ENCODE results near the gene EDIL3. TPM values are rescaled to one million over a fixed set of nuclear protein-coding genes. Genes with fewer than 3 reads are reported as not detected.
A peak's percentile ranks its signal among the peaks of the same experiment; 100 is the strongest.

Gene EDIL3
- total and polyA plus RNA-seq, 2 of the 13 experiments (the other 11 are each of a cell fraction or from before 2014, with no cell fraction given): 0.01 TPM; not detected in 1

DNA sequence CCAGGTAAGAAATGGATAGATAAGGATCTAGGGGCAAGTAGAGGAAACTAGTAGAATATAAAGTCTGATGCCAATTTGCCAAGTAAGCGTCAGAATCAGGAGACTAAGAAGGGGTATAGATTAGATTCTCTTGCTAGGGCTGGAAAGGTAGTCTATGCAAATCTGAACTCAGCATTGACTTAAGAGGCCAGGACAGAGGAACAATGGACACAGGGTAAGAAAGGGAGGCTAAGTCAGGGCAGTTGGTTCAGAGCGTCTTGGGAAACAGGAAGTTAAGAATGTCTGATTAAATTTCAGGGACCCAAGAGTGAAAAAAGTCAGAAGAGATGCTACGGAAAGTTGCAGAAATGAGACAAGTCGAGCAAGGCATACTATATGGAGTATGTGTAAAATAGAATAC is 400.8 kb downstream of the EDIL3 start:
- Histone ChIP-seq H3K27me3 (ENCODE audit: control insufficient read depth in 1 of 2, insufficient read depth in 2 of 2, low read length in 2 of 2) (no peaks in the 10 kb centered on the region), H3K27ac (ENCODE audit: extremely low read length, insufficient read depth, low read length) (no peak overlapping the region), H3K9me3 (ENCODE audit: low read length) (no peaks in the 10 kb centered on the region), H4K20me1 (ENCODE audit: insufficient read depth, low read length) (no peaks in the 10 kb centered on the region), H3K4me3 (replicated peaks in 1 of 3; ENCODE audit: insufficient read depth in 1 of 3, low read depth in 2 of 3, low read length in 3 of 3) (no peak overlapping the region), H3K36me3 (replicated peaks in 1 of 2; ENCODE audit: control insufficient read depth in 1 of 2, insufficient read depth in 2 of 2, low read length in 2 of 2) (no peaks in the 10 kb centered on the region), H3K4me2 (ENCODE audit: low read depth, low read length) (no peak overlapping the region), H3K79me2 (ENCODE audit: insufficient read depth, low read length) (no peaks in the 10 kb centered on the region), H2AFZ (ENCODE audit: low read length) (no peak overlapping the region), H3K4me1 (ENCODE audit: insufficient read depth, low read length) (no peaks in the 10 kb centered on the region), H3K9ac (ENCODE audit: insufficient read depth, low read depth, low read length) (no peak overlapping the region)
- ATAC-seq (no peak), FAIRE-seq (no peak), DNase-seq (ENCODE audit: low spot score) (no peak)
- no TSS peak for BruUV-seq (replicated peaks)
- WGBS (ENCODE audit: low lambda C conversion rate): 4% methylated on average over 4 of the region's 4 CpGs
- in situ Hi-C loops (cut with HindIII; ENCODE audit: extremely low pct_ligation_motif_present, low pct_unique_long_range_greater_than_20kb) (no loop called here), intact Hi-C loops (cut with micrococcal nuclease; ENCODE audit: unreplicated experiment) (no loop called here)
- CTCF ChIA-PET (ENCODE audit: low intra/inter-chr PET ratio, low total read pairs): no interaction called here
- no peak for TF ChIP-seq ZNF251 (CRISPR knock-in tag; IDR thresholded peaks at IDR 0.05)
- TF ChIP-seq, protein P1, sequence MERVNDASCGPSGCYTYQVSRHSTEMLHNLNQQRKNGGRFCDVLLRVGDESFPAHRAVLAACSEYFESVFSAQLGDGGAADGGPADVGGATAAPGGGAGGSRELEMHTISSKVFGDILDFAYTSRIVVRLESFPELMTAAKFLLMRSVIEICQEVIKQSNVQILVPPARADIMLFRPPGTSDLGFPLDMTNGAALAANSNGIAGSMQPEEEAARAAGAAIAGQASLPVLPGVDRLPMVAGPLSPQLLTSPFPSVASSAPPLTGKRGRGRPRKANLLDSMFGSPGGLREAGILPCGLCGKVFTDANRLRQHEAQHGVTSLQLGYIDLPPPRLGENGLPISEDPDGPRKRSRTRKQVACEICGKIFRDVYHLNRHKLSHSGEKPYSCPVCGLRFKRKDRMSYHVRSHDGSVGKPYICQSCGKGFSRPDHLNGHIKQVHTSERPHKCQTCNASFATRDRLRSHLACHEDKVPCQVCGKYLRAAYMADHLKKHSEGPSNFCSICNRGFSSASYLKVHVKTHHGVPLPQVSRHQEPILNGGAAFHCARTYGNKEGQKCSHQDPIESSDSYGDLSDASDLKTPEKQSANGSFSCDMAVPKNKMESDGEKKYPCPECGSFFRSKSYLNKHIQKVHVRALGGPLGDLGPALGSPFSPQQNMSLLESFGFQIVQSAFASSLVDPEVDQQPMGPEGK (CRISPR knock-in tag; IDR thresholded peaks at IDR 0.05): no peak
- POLR2A ChIA-PET: no interaction called here

DNA sequence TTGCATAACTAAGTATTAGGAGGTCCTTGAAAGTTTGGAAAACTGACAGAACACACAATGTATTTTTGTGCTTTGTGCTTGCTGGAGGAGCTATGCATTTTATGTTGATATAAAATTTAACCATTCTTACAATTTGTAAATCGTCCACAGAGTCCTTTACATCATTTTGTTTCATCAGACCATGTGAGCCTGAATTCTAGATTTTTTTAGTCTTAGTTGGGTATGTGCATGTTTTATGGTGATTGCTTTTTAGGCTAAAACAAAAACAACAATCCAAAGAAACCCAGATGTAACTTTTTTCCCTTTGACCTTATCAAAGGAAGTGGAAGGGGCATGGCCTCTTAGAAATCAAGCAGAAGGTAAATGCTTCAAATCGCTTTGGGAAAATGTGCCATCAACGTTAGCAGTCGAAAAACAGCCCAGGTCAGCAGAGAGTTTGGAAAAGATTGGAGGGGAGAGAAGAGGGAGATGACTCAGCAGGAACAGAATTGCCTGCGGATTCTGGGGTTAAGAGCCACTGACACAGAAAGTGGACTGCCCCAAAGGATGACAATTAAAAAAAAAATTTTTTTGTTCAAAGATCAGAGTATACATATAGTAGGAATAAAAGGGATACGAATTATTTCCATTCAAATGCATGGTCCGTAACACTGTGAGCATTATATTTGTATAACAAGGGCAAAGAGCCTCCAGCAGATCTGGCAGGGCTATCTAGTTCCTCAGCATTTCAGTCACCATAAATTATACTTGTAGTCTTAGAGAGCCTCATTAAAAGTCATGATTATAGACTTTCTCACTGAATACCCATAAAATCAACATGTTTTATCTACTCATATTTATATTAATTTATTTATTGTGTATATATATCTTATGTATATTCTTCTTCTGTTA is 410.5 kb downstream of the EDIL3 start:
- FAIRE-seq (no peak), DNase-seq (ENCODE audit: low spot score) (no peak), ATAC-seq (no peak)
- no peaks in the 10 kb centered on the region for H3K36me3 ChIP-seq (replicated peaks in 1 of 2; ENCODE audit: control insufficient read depth in 1 of 2, insufficient read depth in 2 of 2, low read length in 2 of 2)
- WGBS (ENCODE audit: low lambda C conversion rate): under 1% methylated on average over 7 of the region's 7 CpGs
- in situ Hi-C loops (cut with HindIII; ENCODE audit: extremely low pct_ligation_motif_present, low pct_unique_long_range_greater_than_20kb) (no loop called here), intact Hi-C loops (cut with micrococcal nuclease; ENCODE audit: unreplicated experiment) (no loop called here)
- no peaks in the 10 kb centered on the region for H4K20me1 ChIP-seq (ENCODE audit: insufficient read depth, low read length)
- no peak overlapping the region for H3K4me3 ChIP-seq (replicated peaks in 1 of 3; ENCODE audit: insufficient read depth in 1 of 3, low read depth in 2 of 3, low read length in 3 of 3)
- POLR2A ChIA-PET: no interaction called here
- no peak overlapping the region for H3K4me2 ChIP-seq (ENCODE audit: low read depth, low read length)
- TF ChIP-seq ZBTB7A (CRISPR knock-in tag; IDR thresholded peaks at IDR 0.05): no peak
- TF ChIP-seq ZNF720 (CRISPR knock-in tag; IDR thresholded peaks at IDR 0.05): no peak
- TF ChIP-seq ZNF44 (CRISPR knock-in tag; IDR thresholded peaks at IDR 0.05): no peak
- TF ChIP-seq, protein P2, sequence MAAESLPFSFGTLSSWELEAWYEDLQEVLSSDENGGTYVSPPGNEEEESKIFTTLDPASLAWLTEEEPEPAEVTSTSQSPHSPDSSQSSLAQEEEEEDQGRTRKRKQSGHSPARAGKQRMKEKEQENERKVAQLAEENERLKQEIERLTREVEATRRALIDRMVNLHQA (CRISPR knock-in tag; IDR thresholded peaks at IDR 0.05): no peak
- TF ChIP-seq FOXA3 (CRISPR knock-in tag; IDR thresholded peaks at IDR 0.05): no peak
- peak; percentile 48; the same call in 1 of the 2 replicates for TF ChIP-seq NFE2L2 (IDR thresholded peaks at IDR 0.05; ENCODE audit: low read length)
- H2AFZ ChIP-seq (ENCODE audit: low read length): no peak overlapping the region
- no peaks in the 10 kb centered on the region for H3K27me3 ChIP-seq (ENCODE audit: control insufficient read depth in 1 of 2, insufficient read depth in 2 of 2, low read length in 2 of 2)
- no TSS peak for BruUV-seq (replicated peaks)
- no peaks in the 10 kb centered on the region for H3K79me2 ChIP-seq (ENCODE audit: insufficient read depth, low read length)
- no peaks in the 10 kb centered on the region for H3K4me1 ChIP-seq (ENCODE audit: insufficient read depth, low read length)
- no peaks in the 10 kb centered on the region for H3K9me3 ChIP-seq (ENCODE audit: low read length)
- no peak overlapping the region for H3K27ac ChIP-seq (ENCODE audit: extremely low read length, insufficient read depth, low read length)
- H3K9ac ChIP-seq (ENCODE audit: insufficient read depth, low read depth, low read length): no peak overlapping the region
- CTCF ChIA-PET (ENCODE audit: low intra/inter-chr PET ratio, low total read pairs): no interaction called here

Measured in HepG2 (cell line).